Activated T-cell treated with anti-CD3 and anti-CD28 coated beads, Interleukin-2, amount 50 U/mL, for 48 hours (primary cell): Measurements from ENCODE around the gene TNFRSF4.
"Not testable (repeated sequence)": the region's sequence is repeated elsewhere in the genome, so short reads cannot be mapped to it uniquely, and the experiment has no call there.

Experiments
- DNase-seq, 2 experiments: peaks; one replicate each; pipeline ENCODE4 v3.0.0-alpha.2; 2020

The TNFRSF4 gene

GRCh38 chr1:1213345-1214265 is at the start of gene TNFRSF4:
TSS of gene TNFRSF4 (minus strand) at chr1:1214153. CDS start at chr1:1214127, 26 bp downstream.
- DNase-seq: peak; percentile 69

DNA sequence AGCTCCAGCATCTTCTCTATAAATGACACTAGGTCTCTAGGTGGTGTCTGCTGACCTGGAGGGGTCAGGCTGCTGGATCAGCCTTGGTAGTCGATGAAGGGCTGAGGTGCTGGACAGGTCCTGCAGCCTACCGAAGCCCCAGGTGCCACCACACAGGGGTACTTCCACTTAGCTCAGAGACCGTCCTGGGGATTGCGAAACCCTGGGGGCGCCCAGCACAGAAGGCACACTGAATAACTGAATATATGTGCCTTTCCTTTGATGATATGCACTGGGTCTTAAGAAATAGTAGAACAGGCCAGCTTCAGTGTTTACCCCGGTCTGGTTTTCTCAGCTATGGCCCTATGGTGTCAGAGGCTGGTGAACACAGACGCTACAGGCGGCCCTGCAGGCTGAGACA is 48.8 kb upstream of the TNFRSF4 start:
- DNase-seq: no peak

DNA sequence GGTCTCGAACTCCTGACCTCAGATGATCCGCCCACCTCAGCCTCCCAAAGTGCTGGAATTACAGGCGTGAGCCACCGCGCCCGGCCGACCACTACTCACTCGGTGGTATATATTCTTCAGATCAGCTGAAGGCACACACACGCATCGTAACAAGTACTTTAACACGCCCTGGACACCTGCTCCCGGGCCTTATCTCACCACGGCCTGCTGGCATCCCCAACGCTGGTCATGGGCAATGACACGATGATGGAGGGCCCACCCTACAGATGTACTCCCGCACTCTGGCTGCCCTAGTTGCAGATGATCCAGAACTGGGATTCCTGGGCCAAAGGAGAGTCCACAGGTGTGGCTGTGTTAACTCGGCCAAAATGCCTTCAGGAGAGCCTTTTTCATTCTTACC is 48.1 kb upstream of the TNFRSF4 start:
- no peak for DNase-seq

- no peak for DNase-seq
Observed at GRCh38 chr1:1260843-1261560, 47.0 kb upstream of the TNFRSF4 start.

- no peak for DNase-seq
Observed at GRCh38 chr1:1259951-1260600, 46.1 kb upstream of the TNFRSF4 start.

GRCh38 chr1:1259540-1259939 is 45.6 kb upstream of the TNFRSF4 start:
- no peak for DNase-seq

- no peak for DNase-seq
Observed at GRCh38 chr1:1259119-1259488, 45.2 kb upstream of the TNFRSF4 start.

- DNase-seq: no peak
Observed at GRCh38 chr1:1256956-1257871, 43.3 kb upstream of the TNFRSF4 start.

DNA sequence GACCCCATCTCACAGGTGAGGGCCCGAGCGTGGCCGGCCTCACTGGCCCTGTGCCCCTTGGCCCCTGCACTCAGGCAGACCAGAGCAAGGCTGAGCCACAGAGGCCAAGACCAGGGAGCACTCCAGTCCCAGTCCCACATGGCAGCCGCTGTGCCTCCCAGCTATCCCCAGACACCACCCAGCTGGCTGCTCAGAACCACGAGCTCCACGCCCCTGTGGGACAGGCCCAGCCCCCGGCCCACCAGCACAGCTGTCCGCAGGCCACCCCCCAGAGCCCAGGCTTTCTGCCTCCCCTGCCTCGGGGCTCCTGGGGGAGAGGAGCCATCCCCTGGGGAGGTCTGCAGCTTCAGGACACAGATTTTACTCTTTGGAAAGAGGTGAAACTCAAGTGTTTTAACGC is 41.7 kb upstream of the TNFRSF4 start:
- no peak for DNase-seq

- no peak for DNase-seq
Observed at GRCh38 chr1:1255078-1255477, 41.1 kb upstream of the TNFRSF4 start.

DNA sequence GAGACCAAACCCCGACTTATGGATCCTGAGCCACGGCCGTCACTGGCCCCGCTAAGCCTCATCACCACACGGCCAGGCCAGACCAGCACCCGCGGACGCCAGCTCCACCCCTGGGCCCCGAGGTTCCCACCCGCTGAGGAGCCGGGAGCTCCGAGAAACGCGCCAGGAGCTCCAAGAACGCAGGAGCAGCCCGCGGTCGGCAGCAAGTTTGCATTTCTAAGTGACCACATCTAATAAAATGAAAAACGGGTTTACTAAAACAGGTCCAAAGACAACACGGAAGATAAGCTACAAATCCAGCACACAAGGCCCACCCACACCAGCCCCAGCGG is 40.7 kb upstream of the TNFRSF4 start:
- no peak for DNase-seq

DNA sequence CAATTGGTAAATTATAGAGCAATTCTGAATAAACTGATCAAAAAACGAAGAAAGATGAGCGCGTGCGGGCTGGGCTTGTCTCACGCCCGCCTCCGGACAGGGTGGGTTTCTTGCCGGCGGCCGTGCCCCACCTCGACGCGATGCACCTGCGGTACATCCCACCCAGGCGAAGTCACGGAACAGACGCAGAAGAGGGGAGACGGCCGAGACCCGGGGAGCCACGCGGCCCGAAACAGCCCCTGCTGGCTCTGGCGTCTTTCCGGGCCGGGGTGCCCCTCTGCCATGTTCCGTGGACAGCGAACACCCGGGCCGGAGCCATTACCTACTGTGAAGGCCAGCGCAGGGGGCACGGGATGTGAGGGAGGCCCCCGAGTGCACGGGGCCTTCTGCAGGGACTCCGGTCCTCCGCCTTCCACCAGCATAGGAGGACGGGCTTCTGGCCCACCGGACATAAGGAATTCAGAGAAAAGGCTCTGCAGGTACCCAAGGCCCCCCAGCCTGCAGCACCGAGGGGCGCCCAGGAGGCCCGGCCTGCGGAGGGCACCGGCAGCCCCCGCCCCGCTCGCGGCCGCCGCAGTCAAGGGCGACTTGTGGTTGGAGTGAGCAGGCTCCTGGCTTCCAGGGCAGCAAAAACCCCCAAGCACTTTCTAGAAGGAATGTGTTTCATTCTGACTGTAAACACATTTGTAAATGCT is 40.2 kb upstream of the TNFRSF4 start:
- DNase-seq: no peak

- DNase-seq: no peak
Observed at GRCh38 chr1:1253314-1253713, 39.4 kb upstream of the TNFRSF4 start.

DNA sequence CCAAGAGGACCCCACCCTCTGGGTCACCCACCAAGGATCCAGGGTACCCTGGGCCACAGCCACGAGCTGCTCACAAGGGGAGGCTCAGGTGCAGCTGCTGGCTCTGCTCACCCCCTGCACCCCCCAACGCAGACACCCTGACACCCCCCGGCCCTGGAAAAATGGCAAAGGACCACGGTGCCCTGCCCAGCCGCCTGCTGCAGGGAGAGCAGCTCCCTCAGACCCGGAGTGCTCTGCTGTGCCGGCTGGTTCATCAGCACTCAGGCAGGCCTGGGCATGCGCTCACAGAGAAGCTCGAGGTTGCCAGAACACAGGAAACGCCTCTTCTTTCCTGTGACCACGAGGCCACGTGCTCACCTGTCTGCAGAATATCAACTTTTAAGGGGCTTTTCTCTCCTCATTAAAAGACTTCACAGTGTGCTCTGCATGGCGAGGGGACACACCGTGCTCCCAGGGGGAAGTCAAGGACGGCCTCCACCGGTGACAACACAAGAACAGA is 36.9 kb upstream of the TNFRSF4 start:
- DNase-seq: peak; percentile 77 to 83

GRCh38 chr1:1248009-1248913 is 34.3 kb upstream of the TNFRSF4 start:
- not testable (repeated sequence) for DNase-seq

GRCh38 chr1:1247341-1247913 is 33.5 kb upstream of the TNFRSF4 start:
- no peak for DNase-seq

GRCh38 chr1:1246577-1247340 is 32.8 kb upstream of the TNFRSF4 start, which contains the start of gene C1QTNF12:
TSS of gene C1QTNF12 (minus strand) at chr1:1246722. CDS start at chr1:1246690, 32 bp downstream.
- DNase-seq: no peak

DNA sequence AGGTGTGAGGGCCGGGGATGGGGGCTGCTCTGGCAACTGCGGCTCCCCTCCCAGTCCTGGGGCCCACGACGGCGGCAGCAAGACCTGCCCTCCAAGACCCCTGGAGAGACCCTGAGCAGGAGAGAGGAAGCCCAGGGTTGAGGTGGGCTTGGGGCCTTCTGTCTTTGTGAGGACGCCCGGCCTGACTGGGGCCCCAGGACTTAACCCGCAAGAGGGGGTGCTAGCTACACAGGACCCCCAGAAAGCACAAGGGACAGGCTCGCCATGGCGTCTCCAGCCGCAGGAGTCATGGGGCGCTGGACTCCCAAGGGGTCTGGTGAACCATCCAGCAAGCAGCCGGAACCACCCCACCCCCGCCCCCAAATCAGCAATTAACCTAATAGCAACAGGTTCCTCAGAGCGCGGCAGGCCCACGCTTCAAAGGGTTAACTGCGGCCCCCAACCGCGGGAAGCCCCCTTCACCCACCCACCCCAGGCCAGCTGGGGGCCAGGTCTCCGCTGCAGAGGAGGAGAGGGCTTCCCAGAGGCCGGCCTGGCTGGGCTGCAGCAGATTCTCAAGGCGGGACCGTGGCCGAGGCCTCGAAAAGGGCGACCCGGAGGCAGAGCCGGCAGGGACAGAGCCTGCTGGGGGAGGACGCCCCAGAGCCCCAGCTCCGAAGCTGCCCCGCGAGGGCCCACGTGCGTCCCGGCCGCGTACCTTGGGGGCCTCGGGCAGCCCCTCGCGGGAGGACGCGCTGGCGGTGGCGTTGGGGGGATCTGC is 32.0 kb upstream of the TNFRSF4 start:
- DNase-seq: no peak
